Activated CD4-positive, alpha-beta T cell treated with anti-CD3 and anti-CD28 coated beads for 48 hours (primary cell): ENCODE results near the gene ADGRF1.

Source experiments
- DNase-seq: peaks from one replicate; pipeline ENCODE4 v3.0.0-alpha.2; 2020

Gene ADGRF1

DNA sequence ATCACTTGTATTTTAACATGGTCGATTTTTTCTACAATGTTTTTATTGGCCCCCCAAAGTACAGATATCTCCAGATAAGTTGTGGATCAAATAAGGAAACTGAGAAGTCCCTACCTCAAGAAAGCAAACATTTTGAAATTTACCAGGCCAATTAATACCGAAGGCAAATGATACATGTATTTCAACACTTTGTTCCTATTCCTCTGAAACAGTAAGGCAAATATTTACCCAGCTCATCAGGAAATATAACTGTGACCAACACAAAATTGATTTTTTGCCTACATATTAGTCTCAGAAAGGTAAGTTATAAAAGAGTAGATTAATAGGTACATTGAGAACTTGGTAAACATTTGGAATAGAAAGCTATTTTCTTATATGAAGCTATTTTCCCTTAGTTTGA is 69.1 kb downstream of the ADGRF1 start:
- no peak for DNase-seq

DNA sequence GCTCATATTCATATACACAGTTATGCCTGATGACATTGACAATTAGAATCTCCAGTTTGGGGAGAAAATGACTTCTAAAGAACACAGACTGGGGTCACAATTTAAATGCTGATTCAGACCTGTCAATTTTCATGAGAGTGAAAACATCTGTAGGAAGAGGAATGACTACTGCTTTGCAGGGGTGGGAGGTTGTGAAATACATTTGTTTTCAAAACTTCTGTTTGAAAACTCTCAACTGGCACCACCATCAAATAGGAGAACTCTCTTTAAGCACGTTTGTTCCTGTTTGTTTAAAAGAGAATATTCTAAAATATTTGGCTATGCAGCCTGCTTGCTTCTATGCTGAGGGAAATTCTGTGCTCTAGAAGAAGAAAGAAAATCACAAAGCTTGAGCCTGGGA is 69.6 kb downstream of the ADGRF1 start:
- no peak for DNase-seq

DNA sequence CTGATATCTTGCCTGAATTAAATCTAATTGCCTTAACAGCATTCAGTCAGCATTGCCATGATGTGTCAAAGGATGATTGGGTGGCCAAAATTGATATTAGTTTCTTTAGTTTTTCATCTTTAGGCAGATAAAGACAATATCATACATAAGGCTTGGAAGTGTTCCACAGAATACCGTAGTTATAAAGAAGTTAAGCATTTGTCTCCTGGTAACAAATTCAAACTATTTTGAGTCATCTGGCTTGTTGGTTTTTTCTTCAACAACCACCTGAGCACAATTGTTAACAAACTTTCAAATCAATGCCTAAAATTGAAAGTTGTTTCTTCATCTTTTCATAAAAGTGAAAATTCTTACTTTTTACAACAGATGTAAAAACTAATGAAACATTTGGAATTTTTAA is 72.9 kb downstream of the ADGRF1 start:
- no peak for DNase-seq

DNA sequence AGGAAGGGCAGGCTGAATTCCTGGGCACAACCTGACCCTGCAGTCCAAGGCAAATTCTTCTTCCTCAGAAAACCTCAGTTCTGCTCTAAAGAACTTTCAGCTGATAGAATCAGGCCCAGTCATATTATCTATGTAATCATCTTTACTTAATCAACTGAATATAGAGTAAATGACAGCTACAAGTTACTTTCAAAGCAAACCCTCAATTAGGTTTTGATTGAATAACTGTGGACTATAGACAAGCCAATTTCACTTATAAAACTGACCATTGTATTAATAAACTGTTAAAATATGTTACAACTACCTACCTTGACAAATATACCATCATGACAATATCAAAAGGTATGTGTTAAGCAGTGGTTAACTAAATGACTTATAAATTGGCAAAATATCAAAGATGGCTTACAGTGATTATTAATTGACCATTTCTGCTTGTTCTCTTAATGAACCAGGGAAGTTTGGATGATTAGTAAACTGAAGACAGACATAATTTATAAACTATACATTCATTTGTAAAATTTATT is 74.2 kb downstream of the ADGRF1 start:
- DNase-seq: no peak

DNA sequence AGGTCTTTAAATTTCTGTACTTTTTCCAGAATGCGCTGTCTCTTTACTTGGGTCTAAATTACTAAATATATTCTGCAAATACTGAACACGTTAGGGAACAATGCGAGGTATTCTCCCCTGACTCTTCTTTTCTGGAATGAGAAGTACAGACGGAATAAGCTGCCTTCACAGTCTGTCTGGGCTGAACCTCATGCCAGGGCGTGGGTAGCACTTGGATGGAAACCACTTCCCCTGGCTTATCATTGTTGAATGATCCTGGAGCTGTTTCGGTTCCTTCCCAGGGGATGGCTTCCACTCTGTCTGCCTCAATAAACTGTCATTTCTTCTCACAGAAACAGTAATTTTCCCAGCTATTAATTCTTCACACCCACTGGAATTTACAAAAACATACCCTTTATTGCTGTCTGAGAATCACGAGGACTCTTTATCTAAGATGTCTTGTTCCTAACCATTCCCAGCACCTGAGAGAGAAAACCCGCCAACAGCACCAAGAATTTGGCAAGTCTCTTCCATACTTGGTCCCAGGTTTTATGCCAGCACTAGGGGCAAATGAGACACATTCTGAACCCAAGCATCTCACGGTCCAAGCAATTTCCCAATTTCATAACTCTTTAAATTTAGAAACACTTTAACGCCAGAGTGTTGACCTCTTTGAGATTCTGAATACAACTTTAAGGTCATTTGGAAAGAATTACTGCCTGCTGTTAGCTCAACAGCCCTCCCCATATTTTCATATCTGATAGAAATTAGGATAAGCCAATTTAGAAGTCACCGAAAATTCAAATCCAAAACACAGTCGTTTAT is 77.2 kb downstream of the ADGRF1 start:
- DNase-seq: no peak

DNA sequence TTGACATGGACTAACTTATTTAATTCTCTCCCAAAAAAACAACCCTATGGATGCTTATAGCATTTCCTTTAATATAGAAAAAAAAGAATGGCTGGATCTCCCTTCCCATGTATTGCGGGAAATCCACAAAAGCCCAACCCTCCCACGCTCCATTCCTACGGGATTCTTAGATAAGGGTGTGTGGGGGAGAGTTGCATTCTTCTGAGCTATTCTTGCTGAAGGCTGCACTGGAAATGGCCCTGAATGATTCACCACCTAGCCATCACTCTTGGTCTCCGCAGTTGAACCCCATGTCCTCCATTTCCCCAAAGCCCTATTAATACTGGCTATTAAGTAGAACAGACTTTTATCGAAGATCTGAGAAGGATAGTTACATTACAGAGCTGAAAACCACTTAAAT is 78.5 kb downstream of the ADGRF1 start:
- no peak for DNase-seq

DNA sequence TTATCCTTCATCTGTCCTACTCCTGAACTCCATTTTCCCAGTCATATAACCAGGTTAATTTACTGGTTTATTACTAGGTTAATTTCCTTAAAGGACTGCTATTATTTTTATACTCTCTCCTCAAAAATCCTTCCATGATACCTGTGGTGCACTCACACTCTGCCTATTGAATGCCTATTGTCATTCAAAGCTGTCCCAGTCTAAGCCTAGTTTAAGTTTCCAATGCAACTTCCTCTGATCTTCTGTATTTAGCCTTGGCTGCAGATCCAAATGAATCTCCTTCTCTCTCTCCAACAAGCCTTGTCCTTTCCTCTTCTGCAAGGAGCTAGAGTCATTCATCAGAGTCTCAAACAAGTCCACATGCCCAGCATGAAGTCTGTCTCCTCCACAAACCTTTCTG is 79.1 kb downstream of the ADGRF1 start:
- no peak for DNase-seq

DNA sequence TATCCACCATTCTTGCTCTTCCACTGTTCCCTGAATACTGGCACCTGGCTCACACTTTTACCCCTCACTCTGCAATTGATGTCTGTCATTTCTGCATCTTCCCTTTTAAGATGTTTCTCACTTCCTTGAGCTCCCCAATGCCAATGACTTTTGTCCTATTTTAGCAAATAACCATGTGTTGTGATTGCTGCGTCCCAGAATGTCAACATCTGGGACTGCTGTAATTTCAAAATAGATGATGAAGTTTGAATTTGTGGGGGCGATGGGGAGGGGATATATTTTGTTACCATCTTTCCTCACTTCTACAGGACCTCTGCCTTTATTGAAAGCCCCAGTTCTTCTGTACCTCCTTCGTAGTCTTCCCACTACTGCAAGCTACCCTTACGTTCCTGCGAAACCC is 80.4 kb downstream of the ADGRF1 start:
- no peak for DNase-seq

DNA sequence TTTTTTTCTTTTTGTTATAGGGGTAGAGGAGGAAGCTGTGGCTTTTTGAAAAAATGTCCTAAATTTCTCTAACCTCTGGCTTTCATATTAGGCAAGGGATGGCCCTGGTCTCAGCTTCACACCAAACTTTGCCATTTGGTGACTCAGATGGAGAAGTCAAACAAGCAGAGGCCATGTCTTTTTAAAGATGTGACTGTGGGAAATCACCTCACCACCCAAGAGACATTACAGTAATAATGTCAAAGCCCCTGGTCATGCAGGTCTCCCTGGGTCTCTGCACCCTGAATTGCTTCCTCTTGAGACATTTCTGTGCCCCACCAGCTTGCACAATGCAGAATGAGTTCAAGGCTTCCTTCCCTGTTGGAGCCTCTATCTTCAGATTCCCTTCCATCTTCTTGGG is 80.9 kb downstream of the ADGRF1 start:
- DNase-seq: no peak

DNA sequence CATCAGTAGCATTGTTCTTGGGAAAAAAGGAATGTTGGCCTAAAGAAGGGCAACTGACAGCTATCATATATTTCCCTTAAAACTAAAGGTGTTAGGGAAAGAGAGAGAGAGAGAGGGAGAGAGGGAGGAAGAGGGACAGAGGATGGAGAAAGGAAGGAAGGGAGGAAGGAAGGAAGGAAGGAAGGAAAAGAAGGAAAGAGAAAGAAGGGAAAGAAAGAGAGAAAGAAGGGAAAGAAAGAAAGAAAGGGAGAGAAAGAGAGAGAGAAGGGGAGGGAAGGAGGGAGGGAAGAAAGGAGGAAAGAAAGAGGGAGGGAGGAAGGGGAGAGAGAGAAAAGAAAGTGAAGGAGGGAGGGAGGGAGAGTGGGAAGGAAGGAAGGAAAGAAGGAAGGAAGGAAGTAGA is 82.7 kb downstream of the ADGRF1 start:
- no peak for DNase-seq

DNA sequence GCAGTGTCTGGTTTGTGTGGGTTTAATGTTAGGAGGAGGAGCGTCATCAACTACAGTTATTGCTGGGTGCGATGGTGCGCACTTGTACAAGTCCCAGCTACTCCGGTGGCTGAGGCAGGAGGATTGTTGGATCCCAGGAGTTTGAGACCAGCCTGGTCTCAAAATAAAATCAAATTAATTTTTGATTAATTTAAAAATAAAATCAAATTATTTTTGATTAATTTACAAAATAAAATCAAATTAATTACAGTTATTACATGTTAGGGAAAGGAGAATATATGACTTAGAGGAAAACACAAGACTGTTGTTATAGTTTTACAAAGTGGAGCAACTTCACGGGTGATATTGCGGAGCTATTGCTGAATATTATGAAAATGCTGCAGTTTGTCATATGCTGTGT is 85.7 kb downstream of the ADGRF1 start:
- DNase-seq: no peak

DNA sequence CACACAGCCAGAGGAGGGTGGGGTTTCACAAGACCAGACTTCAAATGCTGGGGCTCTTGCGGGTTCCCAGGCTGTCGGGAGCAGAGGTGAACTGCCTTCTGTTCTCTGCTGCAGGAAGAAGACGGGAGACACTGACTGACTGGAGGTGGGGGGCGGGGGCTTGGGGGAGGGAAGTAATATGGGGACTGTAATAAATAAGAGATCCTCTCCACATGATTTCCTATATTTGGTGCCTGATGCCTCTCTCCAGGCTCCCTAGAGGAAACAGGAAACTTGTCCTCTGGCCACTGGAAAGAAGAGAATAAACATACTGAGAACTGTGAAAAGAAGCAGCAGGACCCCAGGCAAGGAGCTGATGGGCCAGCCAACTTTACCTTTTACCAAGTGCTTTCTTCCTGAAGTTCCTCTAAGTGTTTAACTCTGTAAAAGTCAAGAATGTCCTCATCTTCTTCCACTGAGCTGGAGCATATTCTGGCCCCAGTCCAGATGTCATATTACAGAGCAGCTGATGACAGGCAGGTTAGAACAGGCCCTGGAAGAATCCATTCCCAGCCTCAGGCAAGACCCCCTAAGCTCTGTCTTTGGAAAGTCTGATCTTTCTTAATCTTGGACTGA is 87.2 kb downstream of the ADGRF1 start:
- no peak for DNase-seq

DNA sequence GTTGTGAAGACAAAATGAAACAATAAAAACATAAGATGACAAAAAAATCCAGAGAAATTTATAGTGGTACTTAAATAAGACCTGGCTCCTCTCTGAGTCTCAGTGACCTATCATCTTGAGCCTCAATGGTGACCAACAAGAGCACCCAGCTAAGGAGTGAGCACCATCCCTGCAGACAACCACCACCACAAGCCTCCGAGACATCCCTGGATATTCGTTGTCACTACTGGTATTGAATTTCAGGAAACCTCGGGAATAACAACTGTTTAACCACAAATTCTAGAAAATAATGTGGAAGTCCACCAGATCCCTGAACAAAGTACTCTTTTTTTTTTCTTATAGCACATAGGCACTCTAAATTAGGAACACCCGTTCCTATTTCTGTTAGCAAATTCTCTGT is 88.2 kb downstream of the ADGRF1 start:
- no peak for DNase-seq

DNA sequence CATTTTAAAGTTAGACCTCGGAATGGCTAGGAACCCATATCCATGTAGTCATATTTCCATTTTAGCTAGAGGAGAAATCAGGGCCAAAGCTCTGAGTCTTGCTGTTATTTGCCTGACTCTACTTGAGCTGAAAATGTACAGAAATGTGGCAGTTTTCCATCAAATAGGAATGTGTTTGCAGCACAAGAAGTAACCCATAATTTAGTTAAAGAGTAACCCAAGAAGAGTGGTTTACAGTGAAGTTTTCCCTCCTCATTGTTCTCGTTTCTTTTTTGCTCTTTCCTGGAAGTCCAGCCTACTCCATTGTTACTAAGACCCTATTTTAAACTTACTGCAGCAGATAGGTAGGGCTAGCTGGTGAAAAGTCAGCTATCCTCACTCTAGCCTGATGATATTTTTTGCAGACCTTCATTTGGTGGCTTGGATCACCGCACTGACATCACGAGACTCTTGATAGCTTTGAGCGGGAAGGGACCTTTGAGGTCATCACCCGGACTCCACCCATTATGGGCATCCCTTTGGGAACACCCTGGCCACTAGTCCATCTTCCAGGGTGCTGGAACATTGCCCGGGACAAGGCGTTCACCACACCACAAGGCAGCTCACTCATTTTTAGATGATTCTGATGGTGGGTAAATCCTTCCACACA is 92.4 kb downstream of the ADGRF1 start:
- DNase-seq: no peak

DNA sequence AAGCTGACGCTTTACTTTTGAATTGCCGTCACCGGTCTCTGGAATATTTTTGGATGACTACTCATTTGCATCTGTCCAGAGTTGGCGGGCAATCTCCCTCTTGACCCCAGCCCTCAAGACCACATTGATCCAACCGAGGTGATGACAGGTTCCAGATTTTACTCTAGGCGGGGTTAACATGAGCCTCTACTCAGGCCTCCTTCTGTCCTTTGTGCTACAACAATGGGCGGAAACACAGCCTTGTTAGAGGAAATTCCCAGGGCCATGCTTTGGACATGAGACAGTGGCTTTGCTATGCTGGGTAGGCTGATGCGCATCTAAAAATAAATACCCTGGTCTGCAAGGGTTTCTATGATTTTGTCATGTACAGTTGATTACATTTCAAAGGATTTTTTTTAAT is 93.4 kb downstream of the ADGRF1 start:
- no peak for DNase-seq
